Epithelial cell of prostate (primary cell): ENCODE measurements around the gene PLAC9.
A peak's percentile ranks its signal among the peaks of the same experiment; 100 is the strongest.

Source experiments
- DNase-seq: peaks from one replicate; pipeline ENCODE4 v3.0.0-alpha.2; 2011; ENCODE audit warnings: low read depth, low spot score
- H3K27ac ChIP-seq: fragments of 450-650 bp; 2 replicates; pipeline ENCODE4 v1.5.1; 2017; ENCODE audit warnings: mild to moderate bottlenecking

PLAC9 gene

GRCh38 chr10:80158126-80158525, 25.6 kb downstream of the PLAC9 start:
- no peak for DNase-seq
- H3K27ac ChIP-seq = no peak overlapping the region

DNA sequence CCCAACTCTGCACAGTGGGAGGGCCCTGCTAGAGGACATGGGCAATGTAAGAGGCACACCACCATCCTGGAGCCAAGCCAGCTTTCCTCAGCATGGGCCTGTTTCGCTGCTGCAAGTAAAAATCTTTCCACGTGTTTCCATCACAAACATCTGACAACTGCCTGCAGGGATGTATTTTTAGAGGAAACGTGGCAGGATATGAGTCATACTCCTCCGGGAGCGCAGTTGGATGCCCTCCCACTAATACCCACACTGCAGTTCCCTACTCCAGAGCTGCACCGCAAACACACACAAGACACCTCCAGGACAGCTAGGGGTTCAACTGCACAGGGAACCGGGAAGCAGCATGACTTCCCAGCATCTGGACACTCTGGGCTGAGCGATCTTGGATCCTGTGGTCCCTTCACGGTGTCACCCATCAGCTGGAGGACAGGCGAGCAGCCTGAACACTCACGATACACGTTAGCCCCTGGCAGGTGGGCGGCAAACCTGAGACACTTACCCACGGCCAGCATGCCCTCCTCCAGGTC, 26.1 kb downstream of the PLAC9 start:
- DNase-seq = peak; percentile 69
- H3K27ac ChIP-seq = no peak overlapping the region

- no peak overlapping the region for H3K27ac ChIP-seq
Observed at GRCh38 chr10:80159166-80159873, 26.8 kb downstream of the PLAC9 start.

DNA sequence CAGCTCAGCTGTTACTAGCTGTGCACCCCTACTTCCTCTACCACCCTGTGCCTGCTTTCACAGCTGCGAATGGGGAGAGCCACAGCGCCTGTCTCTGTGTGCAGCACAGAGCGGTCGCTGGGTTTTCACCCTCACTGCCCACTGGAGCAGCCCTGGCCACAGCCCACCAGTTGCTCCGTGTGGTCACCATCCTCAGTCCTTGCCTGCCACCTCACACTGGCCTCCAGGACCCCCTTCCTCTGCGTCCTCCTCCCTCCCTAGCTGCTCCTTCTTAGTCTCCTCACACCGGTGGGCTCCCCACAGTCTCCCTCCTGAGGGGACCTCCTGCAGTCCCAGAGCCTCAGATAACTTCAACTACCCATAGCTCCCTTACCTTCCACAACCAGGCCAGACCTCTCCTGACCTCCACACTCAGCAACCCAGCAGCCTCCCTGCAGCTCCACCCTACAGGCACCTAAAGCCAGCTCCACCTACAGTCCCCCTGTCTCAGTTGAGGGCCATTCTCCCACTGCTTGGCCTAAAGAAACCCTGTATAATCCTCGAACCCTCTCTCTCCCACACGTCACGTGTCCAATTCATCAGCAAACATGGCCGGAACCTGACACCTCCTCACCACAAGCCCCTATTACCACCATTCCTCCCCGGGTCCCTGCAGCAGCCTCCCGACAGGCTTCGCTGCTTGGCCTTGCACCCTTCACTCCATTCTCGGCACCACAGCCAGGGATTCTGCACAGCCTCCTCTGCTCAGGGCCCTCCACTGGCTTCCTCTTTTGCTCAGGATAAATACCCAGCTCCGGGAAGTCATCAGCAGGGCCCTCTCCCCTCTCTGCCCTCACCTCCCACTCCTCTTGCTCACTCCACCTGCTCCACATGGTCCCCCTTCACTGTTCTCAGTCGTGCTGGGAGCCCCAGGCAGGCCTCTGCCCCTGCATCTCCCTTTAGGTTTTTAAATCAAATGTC, 28.1 kb downstream of the PLAC9 start:
- DNase-seq = no peak
- H3K27ac ChIP-seq = no peak overlapping the region

More at GRCh38 chr10:80159166-80159873, 26.8 kb downstream of the PLAC9 start:
- DNase-seq = no peak

GRCh38 chr10:80161321-80162083, 29.0 kb downstream of the PLAC9 start:
- no peak overlapping the region for H3K27ac ChIP-seq

DNA sequence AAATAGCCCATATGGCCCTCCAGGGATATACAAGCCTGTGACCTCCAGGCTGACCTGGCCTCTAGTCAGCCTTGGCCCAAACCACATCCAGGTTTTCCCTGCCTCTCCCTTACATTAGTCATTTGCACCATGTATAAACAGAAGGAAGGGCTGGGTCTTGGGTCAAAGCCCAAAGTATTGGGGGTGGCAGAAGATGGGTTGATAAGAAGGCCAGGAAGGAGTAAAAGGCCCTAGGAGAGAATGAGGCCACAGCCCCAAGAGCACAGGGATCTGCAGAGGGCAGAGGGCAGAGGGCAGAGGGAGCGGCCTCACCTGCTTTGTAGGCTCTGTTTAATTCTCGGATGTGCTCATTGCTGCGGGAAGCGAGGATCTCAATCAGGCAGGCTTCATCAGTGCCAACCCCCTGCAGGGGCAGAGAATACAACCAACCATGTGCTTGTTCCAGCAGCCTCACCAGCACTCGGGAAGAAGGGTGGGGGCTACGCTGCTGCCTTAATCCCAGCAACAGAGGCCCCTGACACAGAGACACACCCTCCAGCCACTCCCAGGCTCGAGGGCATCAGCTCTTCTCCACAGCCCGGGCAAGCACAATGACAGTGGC, 31.3 kb downstream of the PLAC9 start:
- DNase-seq = no peak
- H3K27ac ChIP-seq = no peak overlapping the region

More at GRCh38 chr10:80161321-80162083, 29.0 kb downstream of the PLAC9 start:
- no peak for DNase-seq

DNA sequence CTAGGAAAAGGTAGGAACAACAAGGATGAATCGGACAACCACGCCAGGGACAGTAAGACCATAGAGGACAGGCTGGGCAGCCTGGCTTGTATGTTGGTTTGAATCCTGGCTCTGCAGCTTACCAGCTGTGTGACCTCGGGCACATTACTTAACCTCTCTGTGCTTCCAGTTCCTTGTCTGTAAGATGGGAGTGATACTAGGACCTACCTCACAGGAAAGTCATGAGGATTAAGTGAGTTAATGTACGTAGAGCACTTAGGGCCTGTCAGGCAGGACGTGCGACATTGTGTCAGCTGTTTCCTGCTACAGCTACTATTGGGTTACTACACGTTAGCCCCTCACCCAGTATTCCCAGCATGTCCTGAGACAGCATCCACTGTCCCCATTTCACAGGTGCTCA, 32.1 kb downstream of the PLAC9 start:
- H3K27ac ChIP-seq = no peak overlapping the region

GRCh38 chr10:80165173-80165572, 32.6 kb downstream of the PLAC9 start:
- no peak for DNase-seq
- H3K27ac ChIP-seq = peak overlapping the region; percentile 1

More for the DNA sequence above, 32.1 kb downstream of the PLAC9 start:
- DNase-seq = no peak

- no peak for DNase-seq
- H3K27ac ChIP-seq = peak overlapping the region; percentile 1
Observed at GRCh38 chr10:80166581-80167470, 34.3 kb downstream of the PLAC9 start.

DNA sequence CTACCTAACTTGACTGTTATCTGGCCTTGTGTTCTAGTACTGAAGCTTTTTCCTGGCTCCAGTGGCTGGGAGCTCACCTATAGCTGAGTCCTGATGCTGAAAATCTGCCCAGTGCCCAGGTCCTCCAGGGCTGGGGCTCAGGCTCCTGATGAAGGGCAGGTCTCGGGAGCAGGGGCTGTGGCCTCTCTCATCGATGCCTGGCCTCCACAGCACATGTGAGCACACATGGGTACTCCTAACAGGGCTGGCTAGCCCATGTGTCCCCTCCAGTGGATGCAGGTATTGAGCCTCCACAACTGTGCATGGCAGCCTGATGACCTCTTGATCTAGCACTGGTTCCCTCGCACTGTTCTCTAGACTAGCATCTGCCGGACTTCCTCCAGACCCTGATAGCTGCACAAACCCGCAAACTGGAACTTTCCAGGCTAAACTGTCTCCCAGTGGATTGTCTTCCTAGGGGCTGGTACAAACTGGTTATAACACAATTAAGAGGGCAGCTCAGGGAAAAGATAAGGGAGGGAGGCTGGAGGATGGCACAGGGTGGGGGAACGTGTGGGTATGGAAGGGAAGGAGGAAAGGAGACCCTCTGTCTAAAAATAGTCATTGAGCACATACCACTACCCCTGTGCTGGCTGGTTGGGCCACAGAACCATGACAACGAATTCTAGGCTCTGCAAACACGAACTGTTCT, 35.1 kb downstream of the PLAC9 start:
- no peak overlapping the region for H3K27ac ChIP-seq
- no peak for DNase-seq

GRCh38 chr10:80168162-80168511, 35.6 kb downstream of the PLAC9 start:
- H3K27ac ChIP-seq = no peak overlapping the region
- no peak for DNase-seq

DNA sequence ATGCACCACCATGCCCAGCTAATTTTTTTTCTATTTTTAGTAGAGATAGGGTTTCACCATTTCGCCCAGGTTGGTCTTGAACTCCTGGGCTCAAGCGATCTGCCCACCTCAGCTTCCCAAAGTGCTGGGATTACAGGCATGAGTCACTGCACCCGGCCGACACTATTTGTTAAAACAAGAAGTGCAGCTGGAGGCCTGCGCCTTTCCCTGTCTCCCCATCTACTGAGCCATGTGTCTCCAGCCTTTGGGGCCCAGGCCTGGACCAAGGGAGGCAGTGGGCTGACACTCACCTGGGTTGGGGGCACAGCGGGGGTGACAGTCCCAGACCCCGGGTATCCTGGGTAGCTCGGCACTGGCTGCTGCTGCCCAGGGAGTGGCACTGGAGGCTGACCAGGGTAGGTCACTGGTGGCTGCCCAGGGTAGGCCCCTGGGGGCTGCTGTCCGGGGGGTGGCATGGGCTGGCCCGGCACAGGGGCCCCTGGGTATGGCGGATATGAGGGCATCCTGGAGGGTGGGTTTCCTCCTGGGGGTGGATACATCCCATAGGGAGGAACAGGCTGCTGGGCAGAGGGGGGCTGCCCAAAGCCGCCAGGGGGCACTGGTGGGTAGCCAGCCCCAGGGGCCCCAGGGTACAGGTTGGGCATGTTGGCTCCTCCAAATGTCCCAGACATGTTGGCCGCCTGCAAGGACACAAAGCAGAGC, 36.3 kb downstream of the PLAC9 start:
- no peak overlapping the region for H3K27ac ChIP-seq
- no peak for DNase-seq

DNA sequence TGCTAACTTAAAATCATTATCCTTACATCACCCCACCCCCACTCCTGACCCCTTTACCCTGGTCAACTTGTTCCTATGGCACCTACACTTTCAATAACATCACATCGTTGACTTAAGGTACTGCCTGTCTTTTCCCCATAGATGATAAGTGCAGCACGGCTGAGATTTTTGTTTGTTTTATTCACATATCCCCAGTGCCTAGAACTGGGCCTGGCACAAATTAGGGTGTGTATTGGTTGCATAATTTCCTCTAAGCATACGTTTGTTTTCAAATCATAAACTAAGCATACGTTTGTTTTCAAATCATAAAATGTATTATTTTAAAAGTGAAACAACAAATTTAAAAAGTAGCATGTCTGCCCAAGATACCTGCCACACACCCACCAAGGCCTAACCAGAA, 37.5 kb downstream of the PLAC9 start:
- H3K27ac ChIP-seq = no peak overlapping the region
- DNase-seq = no peak

- DNase-seq = no peak
- H3K27ac ChIP-seq = peak overlapping the region; percentile 27
Observed at GRCh38 chr10:80170641-80171040, 38.1 kb downstream of the PLAC9 start.

- peak overlapping the region; percentile 27 for H3K27ac ChIP-seq
- peak; percentile 48 for DNase-seq
Observed at GRCh38 chr10:80171248-80171660, 38.7 kb downstream of the PLAC9 start.

- no peak for DNase-seq
- H3K27ac ChIP-seq = no peak overlapping the region
Observed at GRCh38 chr10:80172896-80173295, 40.4 kb downstream of the PLAC9 start.

GRCh38 chr10:80173466-80173865, 40.9 kb downstream of the PLAC9 start:
- no peak overlapping the region for H3K27ac ChIP-seq
- DNase-seq = no peak
